Suppressor macrophage treated with lipopolysaccharide for 4 hours (primary cell): Measurements from ENCODE around the gene OR11A1.
"Not testable (repeated sequence)": the region's sequence is repeated elsewhere in the genome, so short reads cannot be mapped to it uniquely, and the experiment has no call there.

ENCODE experiments used
- DNase-seq: peaks from one replicate; pipeline ENCODE4 v3.0.0-alpha.2; 2020

OR11A1 gene

DNA sequence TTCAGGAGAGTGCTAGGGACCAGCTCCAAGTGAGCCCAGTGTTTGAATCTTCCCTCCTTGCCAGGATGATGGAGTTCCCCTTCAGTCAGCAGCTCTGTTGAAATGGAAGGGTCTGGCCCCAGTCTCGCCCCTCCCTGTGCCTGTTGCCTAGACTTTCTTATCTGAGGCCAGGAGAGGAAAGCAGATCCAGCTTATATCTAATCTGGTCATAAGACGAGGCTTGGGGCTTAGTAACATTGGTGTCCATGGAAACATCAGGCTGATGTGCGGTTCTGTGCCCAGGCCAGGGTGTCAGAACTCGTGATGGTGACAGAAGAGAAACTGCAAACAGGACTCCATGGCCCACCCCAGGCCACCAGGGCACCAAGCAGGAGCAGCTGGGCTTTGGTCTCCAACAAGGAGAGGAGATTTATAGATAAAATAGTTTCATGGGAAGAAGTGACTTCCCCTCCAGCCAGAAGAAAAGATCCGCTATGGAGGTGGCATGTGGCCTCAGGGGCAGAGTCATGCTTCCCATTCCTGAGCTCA is 21.1 kb upstream of the OR11A1 start:
- DNase-seq = no peak

DNA sequence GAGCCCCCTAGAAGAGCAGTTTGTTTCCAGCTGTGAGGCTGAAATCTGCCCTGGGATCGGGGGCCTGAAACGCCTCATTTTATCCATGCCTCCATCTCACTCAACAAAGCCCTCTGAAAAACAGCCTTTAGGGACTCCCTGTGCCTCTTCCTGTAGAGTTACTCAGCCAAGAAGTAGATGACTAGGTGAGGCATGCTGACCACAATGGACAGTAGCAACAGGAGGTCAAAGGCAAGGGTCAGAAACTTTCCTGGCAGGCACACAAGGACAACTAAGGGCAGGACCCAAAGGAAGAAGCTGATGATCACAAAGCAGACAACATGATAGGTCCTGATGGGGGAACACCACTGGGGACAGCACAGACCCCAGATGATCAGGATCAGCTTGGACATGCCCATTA is 18.1 kb upstream of the OR11A1 start:
- DNase-seq = no peak

DNA sequence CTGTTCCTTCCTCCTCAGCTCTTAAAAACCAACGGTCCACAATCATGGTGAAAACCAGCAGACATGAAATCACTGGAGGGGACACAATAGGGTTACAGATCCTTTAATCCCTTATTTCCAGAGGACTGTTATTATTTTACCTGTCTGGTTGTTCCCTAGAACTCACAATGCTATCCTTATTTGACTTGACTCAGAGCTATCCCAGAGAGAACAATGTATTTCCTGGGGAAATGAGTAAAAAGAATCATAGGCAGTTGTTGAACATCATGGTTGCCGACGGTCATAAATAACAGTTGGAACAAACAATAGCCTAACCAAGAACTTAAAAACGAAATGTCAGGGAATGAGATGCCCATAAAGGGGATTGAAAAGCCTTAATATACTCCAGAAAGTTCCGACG is 9.4 kb upstream of the OR11A1 start:
- no peak for DNase-seq

DNA sequence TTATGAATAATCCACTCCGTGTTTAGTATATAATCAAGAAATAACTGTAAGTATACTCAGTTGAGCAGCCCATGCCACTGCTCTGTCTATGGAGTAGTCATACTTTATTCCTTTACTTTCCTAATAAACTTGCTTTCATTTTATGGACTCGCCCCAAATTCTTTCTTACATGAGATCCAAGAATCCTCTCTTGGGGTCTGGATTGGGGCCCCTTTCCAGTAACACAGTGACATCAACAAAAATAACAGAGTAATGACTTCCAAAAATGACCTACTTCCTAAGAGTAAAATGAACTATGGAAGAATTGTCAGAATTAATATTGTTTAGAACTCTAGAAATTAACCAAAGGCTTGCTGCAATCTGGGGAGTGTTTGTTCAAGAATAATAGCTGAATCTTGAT is 8.9 kb upstream of the OR11A1 start:
- no peak for DNase-seq

DNA sequence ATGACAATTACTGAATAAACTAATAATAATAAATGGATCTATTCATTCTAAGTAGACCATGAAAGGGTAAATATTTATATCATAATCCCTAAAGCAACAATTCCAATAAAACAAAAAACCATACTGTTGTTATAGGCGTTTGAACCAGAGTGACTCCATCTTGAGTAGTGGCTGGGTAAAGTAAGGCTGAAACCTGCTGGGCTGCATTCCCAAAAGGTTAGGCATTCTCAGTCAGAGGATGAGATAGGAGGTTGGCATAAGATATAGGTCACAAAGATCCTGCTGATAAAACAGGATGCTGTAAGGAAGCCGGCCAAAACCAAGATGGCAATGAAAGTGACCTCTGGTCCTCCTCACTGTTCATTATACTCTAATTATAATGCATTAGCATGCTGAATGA is 8.4 kb upstream of the OR11A1 start:
- no peak for DNase-seq

DNA sequence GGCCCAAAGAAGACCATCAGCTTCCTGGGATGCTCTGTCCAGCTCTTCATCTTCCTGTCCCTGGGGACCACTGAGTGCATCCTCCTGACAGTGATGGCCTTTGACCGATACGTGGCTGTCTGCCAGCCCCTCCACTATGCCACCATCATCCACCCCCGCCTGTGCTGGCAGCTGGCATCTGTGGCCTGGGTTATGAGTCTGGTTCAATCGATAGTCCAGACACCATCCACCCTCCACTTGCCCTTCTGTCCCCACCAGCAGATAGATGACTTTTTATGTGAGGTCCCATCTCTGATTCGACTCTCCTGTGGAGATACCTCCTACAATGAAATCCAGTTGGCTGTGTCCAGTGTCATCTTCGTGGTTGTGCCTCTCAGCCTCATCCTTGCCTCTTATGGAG is 5.2 kb upstream of the OR11A1 start:
- DNase-seq = no peak

DNA sequence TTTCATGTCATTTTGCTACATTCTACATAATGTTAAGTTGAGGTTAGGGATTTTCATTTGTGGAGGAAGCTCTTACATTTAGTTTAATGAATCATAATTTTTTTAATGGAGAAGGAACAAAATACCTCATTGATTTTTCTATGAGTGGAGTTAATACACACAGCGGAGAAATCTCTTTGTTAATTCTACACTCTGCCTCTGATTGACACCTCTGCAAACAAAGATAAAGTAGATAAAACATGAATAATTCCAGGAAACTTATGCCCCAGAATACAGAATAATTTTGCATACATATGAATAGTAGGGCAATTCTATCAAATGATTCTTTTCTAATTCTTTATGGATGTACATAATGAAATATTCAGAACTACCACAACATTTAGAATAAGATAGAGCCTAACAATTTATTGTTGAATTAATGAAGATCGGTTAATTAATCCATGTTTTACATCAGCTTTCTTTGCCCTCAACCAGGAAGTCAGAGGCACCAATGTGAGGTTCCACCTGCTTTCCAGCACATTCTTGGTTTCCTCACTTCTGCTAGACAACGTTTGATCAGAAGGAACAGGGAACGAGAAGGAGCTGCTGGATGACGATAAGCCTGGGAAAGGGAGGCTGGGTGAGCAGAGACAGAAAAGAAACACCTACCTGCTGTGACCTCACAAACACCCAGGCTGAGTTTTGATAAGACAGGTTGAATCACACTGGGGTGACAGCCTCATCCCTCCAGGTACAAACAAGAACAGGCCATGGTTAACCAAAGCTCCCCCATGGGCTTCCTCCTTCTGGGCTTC is 4.3 kb upstream of the OR11A1 start:
- no peak for DNase-seq

DNA sequence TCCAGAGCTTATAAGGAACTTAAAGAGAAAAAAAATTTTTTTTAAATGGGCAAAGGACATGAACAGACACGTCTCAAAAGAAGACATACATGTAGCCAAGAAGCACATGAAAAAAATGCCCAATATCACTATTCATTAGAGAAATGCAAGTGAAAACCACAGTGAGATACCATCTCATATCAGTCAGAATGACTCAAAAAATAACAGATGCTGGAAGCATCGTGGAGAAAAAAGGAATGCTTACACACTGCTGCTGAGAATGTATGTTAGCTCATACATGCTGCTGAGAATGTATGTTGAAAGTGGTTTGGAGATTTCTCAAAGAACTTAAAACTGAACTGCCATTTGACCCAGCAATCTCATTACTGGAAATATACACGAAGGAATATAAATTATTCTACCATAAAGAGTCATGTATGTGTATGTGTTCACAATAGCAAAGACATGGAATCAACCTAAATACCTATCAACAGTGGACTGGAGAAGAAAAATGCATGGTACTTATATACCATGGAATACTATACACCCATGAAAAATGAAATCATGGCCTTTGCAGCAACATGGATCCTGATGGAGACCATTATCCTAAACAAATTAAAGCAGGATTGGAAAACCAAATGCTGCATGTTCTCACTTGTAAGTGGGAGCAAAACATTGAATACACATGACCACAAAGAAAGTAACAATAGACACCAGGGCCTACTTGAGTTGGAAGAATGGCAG is 5.2 kb downstream of the OR11A1 start:
- no peak for DNase-seq

DNA sequence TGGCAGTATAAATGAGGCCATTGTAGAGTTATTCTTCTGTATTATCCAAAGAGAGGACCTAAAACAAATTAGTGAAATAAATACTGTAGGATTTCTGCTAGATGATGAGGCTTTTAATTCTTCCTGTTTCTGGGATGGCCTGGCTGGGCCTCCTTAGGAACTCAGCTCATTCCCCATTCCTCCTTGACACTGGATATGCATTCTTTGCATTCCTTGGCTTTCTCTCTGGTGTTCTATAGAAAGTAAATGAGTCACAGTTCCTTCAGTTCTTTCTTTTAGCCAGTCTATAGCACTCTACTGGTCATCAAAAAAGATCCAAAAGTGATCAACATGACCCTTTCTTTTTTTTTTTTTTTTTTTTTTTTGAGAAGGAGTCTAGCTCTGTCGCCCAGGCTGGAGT is 9.2 kb downstream of the OR11A1 start:
- DNase-seq = no peak

DNA sequence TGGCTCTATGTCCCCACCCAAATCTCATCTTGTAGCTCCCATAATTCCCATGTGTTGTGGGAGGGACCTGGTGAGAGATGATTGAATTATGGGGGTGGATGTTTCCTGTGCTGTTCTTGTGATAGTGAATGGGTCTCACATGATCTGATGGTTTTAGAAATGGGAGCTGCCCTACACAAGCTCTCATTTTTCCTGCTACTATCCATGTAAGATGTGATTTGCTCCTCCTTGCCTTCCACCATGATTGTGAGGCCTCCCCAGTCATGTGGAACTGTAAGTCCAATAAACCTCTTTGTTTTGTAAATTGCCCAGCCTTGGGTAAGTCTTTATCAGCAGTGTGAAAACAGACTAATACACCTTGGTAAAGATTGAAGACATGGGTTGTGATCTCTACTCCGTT is 12.8 kb downstream of the OR11A1 start:
- not testable (repeated sequence) for DNase-seq

DNA sequence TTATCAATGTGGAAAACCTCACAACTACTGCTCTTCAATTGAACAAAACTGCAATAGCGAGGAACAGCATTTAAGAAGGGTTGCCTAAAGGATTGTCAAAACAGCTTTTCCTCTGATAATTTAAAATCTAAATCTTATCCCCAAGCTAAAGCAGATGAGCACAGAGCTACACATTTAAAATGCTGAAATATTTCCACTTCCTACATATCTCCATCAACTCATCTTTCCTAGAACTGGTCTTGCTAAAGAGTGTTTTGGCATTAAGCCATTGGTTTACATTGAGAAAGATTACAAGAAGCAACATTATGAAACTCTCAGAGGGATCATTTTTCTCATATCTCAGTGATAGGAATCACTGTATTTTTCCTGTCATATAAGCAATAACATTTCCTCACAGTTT is 14.2 kb downstream of the OR11A1 start:
- DNase-seq = no peak

DNA sequence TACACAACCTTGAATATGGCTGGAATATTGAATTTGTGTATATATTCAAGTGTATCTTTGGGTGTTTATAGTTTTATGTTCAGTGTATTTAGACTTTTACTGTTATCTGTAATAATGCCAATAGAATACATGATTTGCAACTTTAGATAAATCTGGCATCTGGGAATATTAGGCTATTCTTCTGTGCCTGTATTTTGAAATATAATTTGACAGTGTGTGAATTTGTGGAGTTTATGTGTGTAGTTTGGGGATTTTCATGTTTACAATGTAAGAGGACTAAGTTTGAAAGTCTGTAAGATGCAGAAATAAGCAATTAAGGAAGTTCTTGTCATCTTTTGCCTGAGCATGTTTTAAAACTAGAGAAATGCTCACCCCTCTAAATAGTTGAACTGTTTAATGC is 17.9 kb downstream of the OR11A1 start, which contains the start of gene OR10C1:
Gene OR10C1 (plus strand): TSS at position 301 of the 400 bp plus-strand sequence. CDS start 710 bp downstream, outside the sequence.
- DNase-seq = no peak

DNA sequence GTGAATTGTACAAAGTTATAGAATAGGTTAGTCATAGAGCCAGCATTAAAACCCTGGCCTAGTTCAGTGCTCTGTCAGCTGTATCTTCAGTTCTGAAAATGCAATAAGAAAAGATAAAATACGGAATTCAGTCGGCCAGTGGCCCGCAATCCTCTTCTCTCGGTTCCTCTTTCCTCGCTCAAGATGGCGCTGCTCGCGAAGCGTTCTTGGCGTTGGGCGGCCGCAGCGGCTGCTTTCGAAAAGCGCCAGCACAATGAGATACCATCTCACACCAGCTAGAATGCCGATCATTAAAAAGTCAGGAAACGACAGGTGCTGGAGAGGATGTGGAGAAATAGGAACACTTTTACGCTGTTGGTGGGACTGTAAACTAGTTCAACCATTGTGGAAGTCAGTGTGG is 20.1 kb downstream of the OR11A1 start:
- not testable (repeated sequence) for DNase-seq

DNA sequence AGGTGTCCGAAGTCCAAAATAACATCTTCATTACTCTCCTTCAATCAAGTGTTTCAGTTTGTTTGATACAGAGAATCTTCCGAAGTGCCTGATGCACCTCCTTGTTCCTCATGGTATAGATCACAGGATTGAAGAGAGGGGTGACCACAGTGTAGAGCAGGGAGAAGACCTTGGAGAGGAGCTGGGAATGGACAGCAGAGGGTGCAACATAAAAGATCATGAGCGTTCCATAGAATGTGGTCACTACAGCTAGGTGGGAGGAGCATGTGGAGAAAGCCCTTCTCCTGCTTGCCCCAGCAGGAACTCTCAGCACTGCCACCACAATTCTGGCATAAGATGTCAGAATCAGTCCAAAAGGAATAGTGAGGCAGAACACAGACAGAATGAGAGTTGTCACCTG is 30.2 kb downstream of the OR11A1 start:
- no peak for DNase-seq

DNA sequence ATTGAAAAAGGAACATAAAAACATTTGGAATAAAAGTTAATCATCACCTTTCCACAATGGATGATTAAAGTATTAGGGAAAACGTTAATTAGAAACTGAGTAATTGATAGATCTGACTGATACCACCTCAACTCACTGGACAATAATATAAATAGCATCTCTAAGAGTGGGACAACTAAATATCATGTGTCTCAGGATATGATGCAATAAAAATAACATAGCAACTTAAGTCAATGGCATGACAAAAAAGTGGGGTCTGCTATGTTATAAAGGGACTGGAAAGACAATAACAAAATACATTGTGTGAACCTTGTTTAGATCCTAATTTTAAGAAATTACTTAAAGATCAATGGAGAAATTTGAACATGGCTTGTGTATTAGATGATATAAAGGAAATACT is 31.8 kb downstream of the OR11A1 start:
- no peak for DNase-seq

DNA sequence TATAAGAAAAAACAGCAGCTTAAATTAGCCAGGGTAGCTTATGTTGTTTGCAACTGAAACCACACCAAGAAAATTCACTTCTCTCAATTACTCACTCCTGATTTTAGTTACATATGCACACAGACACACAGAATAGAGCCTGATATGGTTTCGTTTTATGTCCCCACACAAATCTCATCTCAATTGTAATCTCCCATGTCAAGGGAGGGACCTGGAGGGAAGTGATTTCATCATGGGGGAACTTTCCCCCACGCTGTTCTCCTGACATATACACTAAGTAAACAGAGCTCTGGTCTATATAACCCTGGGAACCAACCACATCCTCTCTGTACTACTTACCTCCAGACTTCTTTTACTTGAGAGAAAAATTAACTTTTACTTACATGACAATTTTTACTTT is 32.3 kb downstream of the OR11A1 start:
- no peak for DNase-seq

DNA sequence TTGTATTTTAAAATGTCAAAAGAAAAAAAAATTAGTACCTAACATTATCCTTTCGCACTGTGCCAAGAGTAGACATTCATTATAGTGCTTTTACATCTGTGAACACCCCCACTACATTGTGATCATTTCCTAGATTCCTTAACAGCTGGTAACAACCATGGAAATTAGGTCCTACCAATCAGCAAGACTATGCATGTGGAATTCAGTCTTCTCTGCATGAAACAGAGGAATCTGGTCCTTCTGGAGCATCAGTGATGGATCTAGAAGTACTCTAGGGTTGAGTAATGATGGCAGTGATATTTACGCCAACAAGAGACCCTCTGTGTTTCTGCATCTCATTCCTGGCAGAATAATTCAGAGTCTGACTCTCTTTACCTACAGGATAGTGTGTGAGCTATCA is 32.7 kb downstream of the OR11A1 start:
- no peak for DNase-seq

DNA sequence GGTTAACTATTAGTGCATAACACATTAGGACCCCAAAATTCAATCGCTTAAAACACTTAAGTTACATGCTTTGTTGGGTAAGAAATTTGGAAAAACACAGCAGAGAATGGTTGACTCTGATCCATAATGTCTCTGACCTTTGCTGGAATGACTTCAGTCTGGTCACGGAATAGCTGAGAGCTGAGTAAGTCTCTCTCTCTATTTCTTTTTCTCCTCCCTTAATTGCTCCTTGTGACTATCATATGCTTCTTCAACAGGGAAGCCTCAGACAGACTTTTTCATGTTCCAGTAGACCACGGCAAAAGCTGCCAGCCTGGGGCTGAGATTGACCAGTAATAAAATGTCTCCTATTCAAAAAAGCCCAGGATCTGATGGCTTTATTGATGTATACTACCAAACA is 37.4 kb downstream of the OR11A1 start:
- DNase-seq = no peak

DNA sequence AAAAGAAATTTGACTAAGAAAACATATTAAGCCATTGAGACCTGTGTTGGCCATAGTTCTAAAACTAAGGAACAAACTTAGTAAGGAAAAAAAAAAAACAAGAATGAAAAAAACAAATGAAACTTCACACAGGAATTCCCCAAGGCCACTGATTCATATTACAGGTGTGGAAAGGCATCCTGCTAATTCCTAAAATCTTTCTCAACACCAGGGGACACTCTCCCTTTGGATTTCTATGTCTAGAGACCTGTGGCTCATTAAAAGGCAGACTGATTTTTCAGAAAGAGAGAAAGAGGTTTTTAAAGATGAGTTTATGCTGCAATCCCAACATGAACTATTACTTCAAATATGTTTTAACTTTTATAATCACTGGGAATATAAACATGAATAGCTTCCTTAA is 42.3 kb downstream of the OR11A1 start, which contains the start of gene OR12D1:
Gene OR12D1 (plus strand): TSS at position 341 of the 400 bp plus-strand sequence.
- no peak for DNase-seq

DNA sequence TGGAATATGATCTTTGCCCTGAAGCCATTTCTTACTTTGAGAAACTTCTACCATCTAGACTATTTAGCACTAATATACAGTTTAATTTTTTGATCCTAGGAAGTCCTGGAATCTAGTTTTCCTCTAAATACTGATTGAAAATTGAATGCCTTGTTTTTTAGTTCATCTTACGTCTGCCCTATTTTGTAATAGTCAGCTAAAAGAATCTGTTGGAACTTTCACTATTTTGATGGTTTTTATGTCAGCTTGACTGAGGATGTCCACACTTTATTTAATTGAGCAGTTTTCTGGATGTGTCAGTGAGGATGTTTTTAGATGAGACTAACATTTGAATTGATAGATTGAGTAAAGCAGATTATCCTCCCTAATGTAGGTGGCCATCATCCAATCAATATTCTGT is 53.1 kb downstream of the OR11A1 start:
- no peak for DNase-seq

DNA sequence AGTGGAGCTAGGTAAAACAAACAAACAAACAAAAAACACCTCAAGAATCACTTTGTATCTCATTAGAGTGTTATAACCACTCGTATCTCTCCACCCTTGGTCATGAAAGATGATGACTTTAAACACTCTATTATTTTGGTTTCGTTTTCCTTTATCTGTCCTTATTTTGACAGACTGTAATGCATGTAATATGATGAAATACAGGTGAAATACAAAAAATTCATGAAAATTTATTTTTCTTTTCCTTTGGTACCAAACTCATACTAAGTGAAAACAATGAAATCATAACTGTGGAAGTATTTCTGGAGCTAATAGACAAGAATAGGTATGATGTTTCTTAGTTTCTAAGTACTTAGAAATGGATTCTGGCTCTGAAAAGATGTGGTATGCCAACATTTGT is 57.3 kb downstream of the OR11A1 start:
- no peak for DNase-seq

DNA sequence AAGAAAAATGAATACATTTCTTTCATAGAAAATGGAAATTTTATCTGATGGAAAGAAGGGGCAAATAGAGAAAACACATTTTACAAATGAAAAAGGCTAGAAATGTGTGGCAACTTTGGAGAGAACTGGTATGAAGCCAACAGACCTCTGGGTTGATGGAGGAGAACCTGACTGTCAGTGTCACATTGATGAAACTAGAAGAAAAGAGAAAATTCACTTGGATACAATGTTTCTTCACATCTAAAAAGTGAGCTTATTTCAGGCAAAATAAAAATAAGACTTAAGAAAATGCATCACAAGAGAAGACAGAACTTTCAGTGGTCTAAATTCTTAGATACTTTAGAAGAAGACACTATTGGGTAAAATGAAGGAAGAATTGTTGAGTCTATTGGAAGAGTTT is 61.5 kb downstream of the OR11A1 start, which contains the start of gene OR12D2:
Gene OR12D2 (plus strand): TSS at position 301 of the 400 bp plus-strand sequence. CDS start 1,069 bp downstream, outside the sequence.
- DNase-seq = no peak

DNA sequence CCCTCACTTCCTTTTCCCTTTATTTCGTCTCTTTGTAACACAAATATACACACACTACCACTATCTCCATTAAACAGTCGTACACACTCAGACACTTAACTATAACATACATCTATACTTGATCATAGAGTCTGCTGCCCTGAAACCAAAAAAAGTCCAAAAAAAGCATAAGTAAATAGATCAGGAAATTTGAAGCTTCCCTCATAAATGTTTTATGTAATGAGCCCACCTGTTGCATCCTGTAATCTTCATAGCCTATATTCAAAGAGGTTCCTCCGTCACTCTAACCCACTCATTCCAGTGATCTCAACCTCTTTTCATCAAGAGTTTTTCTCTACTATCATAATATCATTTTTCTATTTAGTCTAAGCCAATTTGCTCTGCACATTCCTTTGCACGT is 68.3 kb downstream of the OR11A1 start:
- no peak for DNase-seq

DNA sequence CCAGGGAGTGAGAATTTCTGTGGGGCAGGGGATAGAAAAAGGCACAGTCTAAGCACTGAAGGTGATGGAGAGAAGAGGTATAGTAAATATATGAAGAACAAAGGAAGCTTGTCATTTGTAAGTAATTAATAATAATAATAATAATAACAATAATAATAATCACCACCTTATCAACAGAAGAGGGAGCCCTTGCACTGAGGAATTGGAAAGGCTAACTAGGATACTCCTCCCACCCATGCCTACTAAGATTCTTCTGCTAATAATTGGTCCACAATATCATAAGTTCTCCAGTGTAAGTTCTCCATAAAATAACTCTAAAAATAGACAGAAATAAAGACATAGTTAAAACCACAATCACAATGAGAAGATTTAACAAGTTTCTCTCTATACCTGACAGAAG is 80.9 kb downstream of the OR11A1 start:
- peak; percentile 4 for DNase-seq
